HCT116 (cell line): Measurements from ENCODE around the gene INSL3. TPM values are rescaled to one million over a fixed set of nuclear protein-coding genes. Genes with fewer than 3 reads are reported as not detected.

ENCODE experiments used
- ATAC-seq: fragments of 200-7000 bp; cut with Tn5 transposase; 2 replicates; pipeline ENCODE4 v1.9.1; 2020; ENCODE audit warnings: mild to moderate bottlenecking, moderate library complexity
- BruUV-seq: library from RNA; stranded (reverse); fragments of 400-500 nt; replicated peaks from 2 replicates; lab custom pipeline; 2021; lab: Mats Ljungman, UMichigan
- CTCF ChIA-PET: fragments of 300-600 bp; sonication (Branson Sonifier 250); formaldehyde crosslinking; loops from one replicate; lab custom pipeline; 2021; ENCODE audit warnings: antibody characterized with exemption; lab: Charles Lee
- POLR2A ChIA-PET: fragments of 300-600, 350-600 bp; sonication (Branson Sonifier 250); formaldehyde crosslinking; loops from one replicate; lab custom pipeline; 2021; ENCODE audit warnings: antibody characterized with exemption; lab: Charles Lee
- RAD21 ChIA-PET, 2 experiments: fragments of 300-600 bp; sonication (Branson Sonifier 250); formaldehyde crosslinking; loops; one replicate each; lab custom pipeline; 2023; ENCODE audit warnings: low total read pairs in 2 of 2; ENCODE audit not compliant: uncharacterized antibody in 2 of 2, unreplicated experiment in 2 of 2, low non-redundant PET in 1 of 2; lab: Charles Lee
- DNase-seq: peaks from one replicate; pipeline ENCODE4 v3.0.0-alpha.2; 2010; ENCODE audit warnings: low read depth, low spot score
- H2AFZ ChIP-seq: fragments of 200-600 bp; shearing (Covaris generic), sonication (generic); 2 replicates; pipeline ENCODE4 v1.6.1; 2017; ENCODE audit warnings: low read depth, mixed run types, mixed read lengths, antibody characterized with exemption, low read length; ENCODE audit not compliant: poor library complexity, severe bottlenecking
- H3K27ac ChIP-seq: 2 replicates; pipeline ENCODE4 v1.5.1; 2012; ENCODE audit warnings: low read depth, low read length
- H3K27me3 ChIP-seq: fragments of 200-600 bp; sonication (generic); 2 replicates; pipeline ENCODE4 v1.6.1; 2016; ENCODE audit warnings: mixed run types, low read length, mixed read lengths; ENCODE audit not compliant: insufficient read depth
- H3K36me3 ChIP-seq, 2 experiments: fragments of 200-500 bp in 1 of 2; fragments of 200-600 bp in 1 of 2; sonication (Bioruptor generic) in 1 of 2; sonication (generic) in 1 of 2; 2 replicates each; pipeline versions ENCODE4 v1.5.1 to v1.6.1; 2014 to 2016; ENCODE audit warnings: low read length in 2 of 2, inconsistent platforms in 1 of 2, mixed read lengths in 1 of 2, mixed run types in 1 of 2; ENCODE audit not compliant: insufficient read depth in 2 of 2, control insufficient read depth in 1 of 2
- H3K4me1 ChIP-seq, 2 experiments: fragments of 200-600 bp in 1 of 2; sonication (generic) in 1 of 2; 2 replicates each; pipeline versions ENCODE4 v1.5.1 to v1.6.1; 2012 to 2017; ENCODE audit warnings: low read length in 2 of 2, inconsistent platforms in 1 of 2, mild to moderate bottlenecking in 1 of 2, mixed read lengths in 1 of 2, mixed run types in 1 of 2, moderate library complexity in 1 of 2; ENCODE audit not compliant: insufficient read depth in 2 of 2, control insufficient read depth in 1 of 2
- H3K4me2 ChIP-seq: fragments of 200-600 bp; sonication (generic); 2 replicates; pipeline ENCODE4 v1.6.1; 2017; ENCODE audit warnings: mixed run types, low read length, mixed read lengths
- H3K4me3 ChIP-seq, 2 experiments: fragments of 200-600 bp in 1 of 2; sonication (generic) in 1 of 2; replicated peaks in 1 of 2; 2 replicates each; pipeline ENCODE4 v1.5.1; 2011 to 2016; ENCODE audit warnings: low read length in 2 of 2, control low read depth in 1 of 2, low read depth in 1 of 2, mild to moderate bottlenecking in 1 of 2, mixed read lengths in 1 of 2, mixed run types in 1 of 2
- H3K79me2 ChIP-seq: fragments of 200-600 bp; sonication (generic); 2 replicates; pipeline ENCODE4 v1.6.1; 2017; ENCODE audit warnings: mild to moderate bottlenecking, mixed run types, low read length, moderate library complexity, mixed read lengths; ENCODE audit not compliant: insufficient read depth
- H3K9ac ChIP-seq: fragments of 200-600 bp; sonication (generic); 2 replicates; pipeline ENCODE4 v1.6.1; 2016; ENCODE audit warnings: low read length, mixed read lengths
- H3K9me2 ChIP-seq: fragments of 200-600 bp; sonication (generic), shearing (Covaris generic); 2 replicates; pipeline ENCODE4 v1.6.1; 2017; ENCODE audit warnings: mixed run types, mild to moderate bottlenecking, moderate library complexity; ENCODE audit not compliant: insufficient read depth
- H3K9me3 ChIP-seq, 2 experiments: fragments of 200-500 bp in 1 of 2; fragments of 200-600 bp in 1 of 2; sonication (Bioruptor generic) in 1 of 2; sonication (generic) in 1 of 2; 2 replicates each; pipeline ENCODE4 v1.6.1; 2014 to 2017; ENCODE audit warnings: low read length in 2 of 2, mixed read lengths in 2 of 2, inconsistent platforms in 1 of 2, low read depth in 1 of 2, mild to moderate bottlenecking in 1 of 2, mixed run types in 1 of 2, moderate library complexity in 1 of 2; ENCODE audit not compliant: control insufficient read depth in 1 of 2, insufficient read depth in 1 of 2
- H4K20me1 ChIP-seq: fragments of 200-600 bp; sonication (generic), shearing (Covaris generic); 2 replicates; pipeline ENCODE4 v1.6.1; 2017; ENCODE audit warnings: mixed run types, mild to moderate bottlenecking, moderate library complexity; ENCODE audit not compliant: insufficient read depth
- EZH2 ChIP-seq: fragments of 200-600 bp; sonication (generic); IDR thresholded peaks from 2 replicates; pipeline ENCODE4 v1.6.1; 2017; ENCODE audit warnings: antibody characterized with exemption, mixed run types
- EZH2phosphoT487 ChIP-seq: fragments of 200-600 bp; IDR thresholded peaks from 2 replicates; pipeline ENCODE4 v1.6.1; 2018; ENCODE audit warnings: antibody characterized with exemption, borderline replicate concordance
- FOSL1 ChIP-seq: IDR thresholded peaks from 2 replicates; pipeline ENCODE4 v1.6.1; 2012; ENCODE audit warnings: low read depth
- ZNF274 ChIP-seq: fragments of 200-500 bp; sonication (Bioruptor generic); IDR thresholded peaks from 2 replicates; pipeline ENCODE4 v1.6.1; 2014; ENCODE audit warnings: mild to moderate bottlenecking, low read depth, low read length, inconsistent platforms
- intact Hi-C: fragments of 100-400 bp; cut with micrococcal nuclease; formaldehyde crosslinking; loops from 2 replicates; pipeline ENCODE4 v1.10.0; 2022
- total RNA-seq: library from RNA; stranded (reverse); gene quantifications from one replicate; pipeline ENCODE4 v1.2.1, GENCODE V29; 2021; ENCODE audit not compliant: unreplicated experiment
- TF ChIP-seq, protein P1 (sequence below): IDR thresholded peaks from 2 replicates; pipeline ENCODE4 v1.6.1; 2012
- TF ChIP-seq, protein P2 (sequence below): IDR thresholded peaks from 2 replicates; pipeline ENCODE4 v1.6.1; 2012; ENCODE audit warnings: low read depth

Gene INSL3
- total RNA-seq, 1 experiment from 2014 or later = 0.96 TPM

DNA sequence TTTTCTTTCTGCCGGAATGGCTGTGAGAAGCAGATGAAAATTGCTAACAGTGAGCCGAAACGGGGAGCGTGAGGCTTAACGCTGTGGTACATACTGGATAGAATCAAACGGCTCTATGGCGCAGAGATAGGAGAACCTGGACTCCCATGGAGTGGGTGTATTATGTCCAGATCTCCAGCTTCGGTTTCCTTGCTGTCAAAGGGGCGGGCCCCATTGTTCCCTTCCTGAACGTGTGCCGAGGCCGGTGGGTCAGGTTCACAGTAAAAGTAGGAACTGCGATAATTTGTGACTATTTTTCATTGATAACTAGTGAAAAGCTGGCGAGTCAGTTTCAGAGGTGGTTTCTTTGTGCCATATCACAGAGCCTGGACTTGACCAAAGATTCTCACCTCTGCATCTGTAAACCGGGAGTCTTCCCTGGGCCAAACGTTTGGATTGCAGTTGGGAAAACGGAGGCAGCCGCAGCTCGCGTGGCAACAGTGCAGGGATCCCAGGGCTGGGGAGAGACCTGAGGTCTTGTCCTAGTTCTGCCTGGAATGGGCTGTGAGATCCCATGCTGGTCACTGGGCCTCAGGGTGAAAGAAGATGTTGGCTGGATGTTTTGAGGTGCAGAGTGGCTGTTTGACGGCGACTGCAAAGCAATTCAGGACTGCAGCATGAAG lies 39.1 kb upstream of the INSL3 start:
- ChIA-PET POLR2A (interaction anchor here (1.0 to 2.2 kb wide), 5 partner anchors 10 to 281 kb away, joined by 3 to 61 read pairs (median 14); partner anchors contain the start of genes CCDC124 and SLC5A5), CTCF (interaction anchor here (2.2 kb wide), 1 partner anchor 137 kb away, joined by 14 read pairs; no protein-coding TSS in a partner anchor), RAD21 (interaction anchor here in 1 of 2 experiments (1.5 kb wide), 1 partner anchor 72 kb away, joined by 15 read pairs; the partner anchor contains the start of gene CCDC124)
- Histone ChIP-seq H3K4me3 (peak overlapping the region; percentile 82 to 93), H3K9ac (peak overlapping the region; percentile 100), H4K20me1 (peaks cover 17% of the 10 kb centered on the region; the same call in 1 of the 2 replicates), H3K36me3 (peaks cover 20 to 46% of the 10 kb centered on the region in 2 experiments), H3K27ac (peak overlapping the region; percentile 84), H2AFZ (no peak overlapping the region), H3K4me1 (peaks cover 31 to 57% of the 10 kb centered on the region in 2 experiments), H3K4me2 (peak overlapping the region; percentile 92), H3K9me3 (no peaks in the 10 kb centered on the region), H3K79me2 (peaks cover 41% of the 10 kb centered on the region), H3K9me2 (no peaks in the 10 kb centered on the region), H3K27me3 (no peaks in the 10 kb centered on the region)
- TSS peak; percentile 59 for BruUV-seq
- TF ChIP-seq EZH2phosphoT487 (no peak), ZNF274 (no peak), EZH2 (no peak), FOSL1 (no peak)
- TF ChIP-seq, protein P1, sequence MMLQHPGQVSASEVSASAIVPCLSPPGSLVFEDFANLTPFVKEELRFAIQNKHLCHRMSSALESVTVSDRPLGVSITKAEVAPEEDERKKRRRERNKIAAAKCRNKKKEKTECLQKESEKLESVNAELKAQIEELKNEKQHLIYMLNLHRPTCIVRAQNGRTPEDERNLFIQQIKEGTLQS = no peak
- TF ChIP-seq, protein P2, sequence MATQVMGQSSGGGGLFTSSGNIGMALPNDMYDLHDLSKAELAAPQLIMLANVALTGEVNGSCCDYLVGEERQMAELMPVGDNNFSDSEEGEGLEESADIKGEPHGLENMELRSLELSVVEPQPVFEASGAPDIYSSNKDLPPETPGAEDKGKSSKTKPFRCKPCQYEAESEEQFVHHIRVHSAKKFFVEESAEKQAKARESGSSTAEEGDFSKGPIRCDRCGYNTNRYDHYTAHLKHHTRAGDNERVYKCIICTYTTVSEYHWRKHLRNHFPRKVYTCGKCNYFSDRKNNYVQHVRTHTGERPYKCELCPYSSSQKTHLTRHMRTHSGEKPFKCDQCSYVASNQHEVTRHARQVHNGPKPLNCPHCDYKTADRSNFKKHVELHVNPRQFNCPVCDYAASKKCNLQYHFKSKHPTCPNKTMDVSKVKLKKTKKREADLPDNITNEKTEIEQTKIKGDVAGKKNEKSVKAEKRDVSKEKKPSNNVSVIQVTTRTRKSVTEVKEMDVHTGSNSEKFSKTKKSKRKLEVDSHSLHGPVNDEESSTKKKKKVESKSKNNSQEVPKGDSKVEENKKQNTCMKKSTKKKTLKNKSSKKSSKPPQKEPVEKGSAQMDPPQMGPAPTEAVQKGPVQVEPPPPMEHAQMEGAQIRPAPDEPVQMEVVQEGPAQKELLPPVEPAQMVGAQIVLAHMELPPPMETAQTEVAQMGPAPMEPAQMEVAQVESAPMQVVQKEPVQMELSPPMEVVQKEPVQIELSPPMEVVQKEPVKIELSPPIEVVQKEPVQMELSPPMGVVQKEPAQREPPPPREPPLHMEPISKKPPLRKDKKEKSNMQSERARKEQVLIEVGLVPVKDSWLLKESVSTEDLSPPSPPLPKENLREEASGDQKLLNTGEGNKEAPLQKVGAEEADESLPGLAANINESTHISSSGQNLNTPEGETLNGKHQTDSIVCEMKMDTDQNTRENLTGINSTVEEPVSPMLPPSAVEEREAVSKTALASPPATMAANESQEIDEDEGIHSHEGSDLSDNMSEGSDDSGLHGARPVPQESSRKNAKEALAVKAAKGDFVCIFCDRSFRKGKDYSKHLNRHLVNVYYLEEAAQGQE = no peak
- DNase-seq (no peak), ATAC-seq (no peak)
- intact Hi-C loops = no loop called here
